ENCODE measurements around the gene ZBTB40. TPM values are rescaled to one million over a fixed set of nuclear protein-coding genes. Genes with fewer than 3 reads are reported as not detected.

The ZBTB40 gene
- total RNA-seq, result 12.0 and 17.4 TPM in 2 replicates

GRCh38 chr1:22451702-22452480, at the start of gene ZBTB40:
Gene ZBTB40, plus strand, starts transcription at chr1:22451851. Its CDS starts 38,098 bp downstream, at chr1:22489949.

GRCh38 chr1:22562584-22563583, 111.2 kb downstream of the ZBTB40 start, which contains the start of gene EPHA8:
Gene EPHA8, plus strand, starts transcription at chr1:22563489. Its CDS starts 147 bp downstream, at chr1:22563636.

Other genes starting within 250 kb of the ZBTB40 start
- gene EPHA8, start 111.6 kb downstream of the ZBTB40 start, total RNA-seq, result not detected in 2 replicates
- not detected in 2 replicates for gene C1QA, start 184.8 kb downstream of the ZBTB40 start, total RNA-seq
- gene C1QC, start 191.8 kb downstream of the ZBTB40 start, total RNA-seq, result not detected in 2 replicates
- gene C1QB, start 201.4 kb downstream of the ZBTB40 start, total RNA-seq, result not detected in 2 replicates